CD14-positive monocyte (primary cell): ENCODE data around the gene HTD2. TPM values are rescaled to one million over a fixed set of nuclear protein-coding genes. Genes with fewer than 3 reads are reported as not detected.
A peak's percentile ranks its signal among the peaks of the same experiment; 100 is the strongest.

ENCODE experiments used
- DNase-seq, 3 donors: peaks; one replicate each; pipeline ENCODE4 v3.0.0-alpha.2; 2011 to 2022
- H2AFZ ChIP-seq: 2 replicates; pipeline ENCODE4 v1.6.0; 2012; ENCODE audit warnings: mild to moderate bottlenecking, low read depth, low read length, inconsistent platforms; ENCODE audit not compliant: insufficient read depth, poor library complexity, severe bottlenecking
- H3K27ac ChIP-seq, 2 donors: 1 replicate in 1 of 2; 2 replicates in 1 of 2; pipeline ENCODE4 v1.5.1; 2012 to 2013; ENCODE audit warnings: low read length in 2 of 2, control low read depth in 1 of 2, inconsistent platforms in 1 of 2, low read depth in 1 of 2, mild to moderate bottlenecking in 1 of 2
- H3K27me3 ChIP-seq, 2 donors: one replicate each; pipeline versions ENCODE4 v1.6.0 to v1.6.1; 2011 to 2013; ENCODE audit warnings: low read length in 2 of 2; ENCODE audit not compliant: control insufficient read depth in 2 of 2, insufficient read depth in 2 of 2
- H3K36me3 ChIP-seq, 2 donors: replicated peaks in 1 of 2; 1 replicate in 1 of 2; 2 replicates in 1 of 2; pipeline versions ENCODE4 v1.5.1 to v1.6.1; 2012 to 2013; ENCODE audit warnings: low read length in 2 of 2, control low read depth in 1 of 2, inconsistent platforms in 1 of 2, mild to moderate bottlenecking in 1 of 2; ENCODE audit not compliant: insufficient read depth in 2 of 2, control insufficient read depth in 1 of 2
- H3K4me1 ChIP-seq, 2 donors: 1 replicate in 1 of 2; 2 replicates in 1 of 2; pipeline versions ENCODE4 v1.5.1 to v1.6.1; 2012 to 2013; ENCODE audit warnings: low read length in 2 of 2, control low read depth in 1 of 2, inconsistent platforms in 1 of 2, mild to moderate bottlenecking in 1 of 2, moderate library complexity in 1 of 2; ENCODE audit not compliant: insufficient read depth in 2 of 2, control insufficient read depth in 1 of 2
- H3K4me2 ChIP-seq: replicated peaks from 2 replicates; pipeline ENCODE3; 2012; ENCODE audit warnings: low read length, moderate library complexity, mild to moderate bottlenecking; ENCODE audit not compliant: poor library complexity, severe bottlenecking; ENCODE audit errors: extremely low read depth
- H3K4me3 ChIP-seq, 3 experiments: fragments of 200-600 bp in 1 of 3; sonication (generic) in 1 of 3; replicated peaks in 1 of 3; 1 replicate in 2 of 3; 2 replicates in 1 of 3; pipeline ENCODE4 v1.5.1; 2011 to 2013; ENCODE audit warnings: low read length in 3 of 3, mild to moderate bottlenecking in 3 of 3, control low read depth in 2 of 3, low read depth in 2 of 3, inconsistent platforms in 1 of 3, moderate library complexity in 1 of 3
- H3K79me2 ChIP-seq: 2 replicates; pipeline ENCODE4 v1.6.0; 2012; ENCODE audit warnings: mild to moderate bottlenecking, control low read depth, inconsistent platforms, low read length, moderate library complexity; ENCODE audit not compliant: insufficient read depth
- H3K9ac ChIP-seq: 2 replicates; pipeline ENCODE4 v1.6.0; 2017; ENCODE audit warnings: low read length, mild to moderate bottlenecking; ENCODE audit not compliant: insufficient read depth, poor library complexity, severe bottlenecking
- H3K9me3 ChIP-seq, 2 donors: replicated peaks in 1 of 2; 1 replicate in 1 of 2; 2 replicates in 1 of 2; pipeline versions ENCODE4 v1.5.1 to v1.6.1; 2012 to 2013; ENCODE audit warnings: low read length in 2 of 2, control low read depth in 1 of 2; ENCODE audit not compliant: control insufficient read depth in 1 of 2, insufficient read depth in 1 of 2
- H4K20me1 ChIP-seq: 2 replicates; pipeline ENCODE4 v1.6.0; 2012; ENCODE audit warnings: mild to moderate bottlenecking, low read length, control low read depth, moderate library complexity; ENCODE audit not compliant: insufficient read depth
- H3K27ac Mint-ChIP-seq, 7 donors: one replicate each; pipeline ENCODE4 v1.8.0; 2020; ENCODE audit warnings: mild to moderate bottlenecking in 7 of 7, mixed read lengths in 7 of 7, moderate library complexity in 6 of 7, inconsistent platforms in 2 of 7
- H3K27me3 Mint-ChIP-seq, 3 donors: one replicate each; pipeline ENCODE4 v1.8.0; 2021 to 2022; ENCODE audit warnings: low read depth in 3 of 3, mild to moderate bottlenecking in 3 of 3, mixed read lengths in 3 of 3, moderate library complexity in 3 of 3, inconsistent platforms in 1 of 3
- H3K36me3 Mint-ChIP-seq, 2 donors: one replicate each; pipeline ENCODE4 v1.8.0; 2020; ENCODE audit warnings: mixed read lengths in 2 of 2, inconsistent platforms in 1 of 2, mild to moderate bottlenecking in 1 of 2
- H3K4me1 Mint-ChIP-seq: one replicate; pipeline ENCODE4 v1.8.0; 2020; ENCODE audit warnings: mild to moderate bottlenecking, mixed read lengths
- H3K4me3 Mint-ChIP-seq, 2 donors: one replicate each; pipeline ENCODE4 v1.8.0; 2020; ENCODE audit warnings: mild to moderate bottlenecking in 2 of 2, mixed read lengths in 2 of 2, moderate library complexity in 1 of 2
- H3K9me3 Mint-ChIP-seq, 7 donors: one replicate each; pipeline ENCODE4 v1.8.0; 2020 to 2022; ENCODE audit warnings: mixed read lengths in 7 of 7, mild to moderate bottlenecking in 6 of 7, moderate library complexity in 6 of 7, inconsistent platforms in 2 of 7
- WGBS: methylation state at CpG from one replicate; pipeline ENCODE4 v1.1.5; 2013; ENCODE audit warnings: missing lambda C conversion rate; ENCODE audit not compliant: insufficient coverage; 5-methylcytosine and 5-hydroxymethylcytosine counted together
- intact Hi-C, 2 donors: fragments of 100-400 bp; cut with micrococcal nuclease; formaldehyde crosslinking; loops; one replicate each; pipeline versions ENCODE4 v1.15.0 to v1.15.1; 2023
- polyA plus RNA-seq, 3 donors: library from polyadenylated mRNA; depleted of rRNA in 1 of 3; unstranded in 2 of 3; stranded (reverse) in 1 of 3; fragments of 300-500 nt in 2 of 3; fragments of >200 nt in 1 of 3; fragmentation: Illumina TruSeq in 2 of 3; gene quantifications; 1 replicate in 2 of 3; 2 replicates in 1 of 3; pipeline ENCODE4 v1.2.3, GENCODE V29; 2012 to 2021
- TF ChIP-seq, protein P1 (sequence below): fragments of 200-600 bp; IDR thresholded peaks from one replicate; pipeline ENCODE4 v1.8.0; 2022; ENCODE audit warnings: antibody characterized with exemption, mild to moderate bottlenecking

The HTD2 gene
- polyA plus RNA-seq, 3 donors, result 4.5 to 17.3 (median 10.5) TPM

DNA sequence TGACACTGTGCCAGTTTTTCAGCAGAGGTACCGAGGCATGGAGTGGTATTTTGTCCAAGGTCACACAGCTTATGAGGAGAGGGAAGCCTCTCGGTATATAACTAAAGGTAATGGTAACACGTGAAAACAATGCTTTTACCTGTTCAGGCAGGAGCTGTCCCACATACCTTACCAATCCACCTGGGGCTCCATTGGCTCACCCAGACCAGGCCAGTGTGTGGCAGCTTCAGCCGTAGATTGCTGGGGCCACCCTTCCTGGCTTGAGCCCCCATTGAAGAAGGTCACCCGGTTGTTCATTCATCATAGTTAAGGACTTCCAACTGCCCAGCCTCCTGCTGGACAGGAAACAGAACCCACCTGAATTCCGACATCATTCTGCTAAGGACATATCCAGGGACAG is 9.5 kb upstream of the HTD2 start:
- H3K36me3 Mint-ChIP-seq, result peaks cover 3 to 8% of the 10 kb centered on the region in 2 donors
- H3K79me2 ChIP-seq, result no peaks in the 10 kb centered on the region
- TF ChIP-seq, protein P1, sequence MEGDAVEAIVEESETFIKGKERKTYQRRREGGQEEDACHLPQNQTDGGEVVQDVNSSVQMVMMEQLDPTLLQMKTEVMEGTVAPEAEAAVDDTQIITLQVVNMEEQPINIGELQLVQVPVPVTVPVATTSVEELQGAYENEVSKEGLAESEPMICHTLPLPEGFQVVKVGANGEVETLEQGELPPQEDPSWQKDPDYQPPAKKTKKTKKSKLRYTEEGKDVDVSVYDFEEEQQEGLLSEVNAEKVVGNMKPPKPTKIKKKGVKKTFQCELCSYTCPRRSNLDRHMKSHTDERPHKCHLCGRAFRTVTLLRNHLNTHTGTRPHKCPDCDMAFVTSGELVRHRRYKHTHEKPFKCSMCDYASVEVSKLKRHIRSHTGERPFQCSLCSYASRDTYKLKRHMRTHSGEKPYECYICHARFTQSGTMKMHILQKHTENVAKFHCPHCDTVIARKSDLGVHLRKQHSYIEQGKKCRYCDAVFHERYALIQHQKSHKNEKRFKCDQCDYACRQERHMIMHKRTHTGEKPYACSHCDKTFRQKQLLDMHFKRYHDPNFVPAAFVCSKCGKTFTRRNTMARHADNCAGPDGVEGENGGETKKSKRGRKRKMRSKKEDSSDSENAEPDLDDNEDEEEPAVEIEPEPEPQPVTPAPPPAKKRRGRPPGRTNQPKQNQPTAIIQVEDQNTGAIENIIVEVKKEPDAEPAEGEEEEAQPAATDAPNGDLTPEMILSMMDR, result no peak
- H2AFZ ChIP-seq, result no peak overlapping the region
- H3K27ac Mint-ChIP-seq, result peak overlapping the region in 1 of 7 donors; percentile 57
- DNase-seq, result no peak
- H3K4me2 ChIP-seq, result no peak overlapping the region
- no peaks in the 10 kb centered on the region for H3K36me3 ChIP-seq
- intact Hi-C loops, result loop anchor here in 1 of 2 donors (2.0 kb wide), 1 partner anchor 106 kb away; no protein-coding TSS in a partner anchor
- H3K9me3 ChIP-seq, result peaks cover 7 to 10% of the 10 kb centered on the region in 2 donors
- WGBS, result 100% methylated on average over 3 of the region's 6 CpGs
- H3K27me3 ChIP-seq, result no peaks in the 10 kb centered on the region
- H3K4me1 ChIP-seq, result no peaks in the 10 kb centered on the region
- H3K9me3 Mint-ChIP-seq, result peaks cover 3 to 18% (median 9%) of the 10 kb centered on the region in 7 donors
- no peaks in the 10 kb centered on the region for H4K20me1 ChIP-seq
- H3K4me3 Mint-ChIP-seq, result no peak overlapping the region
- no peak overlapping the region for H3K4me3 ChIP-seq
- no peak overlapping the region for H3K9ac ChIP-seq
- no peaks in the 10 kb centered on the region for H3K4me1 Mint-ChIP-seq
- peaks cover 10 to 16% (median 15%) of the 10 kb centered on the region in 3 donors for H3K27me3 Mint-ChIP-seq
- H3K27ac ChIP-seq, result no peak overlapping the region

DNA sequence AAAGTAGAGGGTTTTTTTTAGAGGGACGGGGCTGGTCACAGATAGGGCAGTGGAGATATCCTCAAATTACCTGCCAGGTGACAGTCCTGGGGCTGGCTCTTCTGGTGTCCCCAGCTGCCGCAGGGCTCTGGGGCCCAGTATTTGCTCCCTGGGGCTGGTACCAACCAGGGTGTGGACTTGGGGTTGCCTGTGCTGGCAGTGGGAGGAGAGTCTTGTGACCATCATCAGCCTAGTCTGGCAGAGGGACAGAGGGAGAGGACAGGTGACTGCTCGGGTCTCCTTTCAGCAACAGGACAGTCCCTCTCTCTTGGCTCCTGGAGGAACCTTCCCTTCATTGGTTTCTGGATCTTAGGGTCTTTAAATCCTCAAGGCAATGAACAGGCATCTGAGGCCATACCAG is 8.1 kb upstream of the HTD2 start:
- Histone ChIP-seq H3K27ac (no peak overlapping the region), H3K27me3 (no peaks in the 10 kb centered on the region), H4K20me1 (no peaks in the 10 kb centered on the region), H3K79me2 (no peaks in the 10 kb centered on the region), H3K9me3 (peaks cover 8 to 11% of the 10 kb centered on the region in 2 donors), H3K4me1 (no peaks in the 10 kb centered on the region), H3K4me3 (no peak overlapping the region), H3K9ac (no peak overlapping the region), H3K4me2 (no peak overlapping the region), H2AFZ (no peak overlapping the region), H3K36me3 (no peaks in the 10 kb centered on the region)
- H3K27ac Mint-ChIP-seq, result peak overlapping the region in 1 of 7 donors; percentile 26
- DNase-seq, result no peak
- WGBS, result 77% methylated on average over 3 of the region's 3 CpGs
- H3K9me3 Mint-ChIP-seq, result peaks cover 5 to 20% (median 9%) of the 10 kb centered on the region in 7 donors
- peaks cover 12 to 23% (median 20%) of the 10 kb centered on the region in 3 donors for H3K27me3 Mint-ChIP-seq
- TF ChIP-seq, protein P1, result no peak
- H3K36me3 Mint-ChIP-seq, result peaks cover 3 to 8% of the 10 kb centered on the region in 2 donors
- intact Hi-C loops, result no loop called here
- peak overlapping the region in 1 of 2 donors; percentile 15 for H3K4me3 Mint-ChIP-seq
- H3K4me1 Mint-ChIP-seq, result no peaks in the 10 kb centered on the region
